ENCODE measurements around the gene LRGUK. TPM values are rescaled to one million over a fixed set of nuclear protein-coding genes. Genes with fewer than 3 reads are reported as not detected.
"Not testable (repeated sequence)": the region's sequence is repeated elsewhere in the genome, so short reads cannot be mapped to it uniquely, and the experiment has no call there.

Gene LRGUK
- total RNA-seq, 1 donor: 0.43 TPM

- TF ChIP-seq, protein P1, sequence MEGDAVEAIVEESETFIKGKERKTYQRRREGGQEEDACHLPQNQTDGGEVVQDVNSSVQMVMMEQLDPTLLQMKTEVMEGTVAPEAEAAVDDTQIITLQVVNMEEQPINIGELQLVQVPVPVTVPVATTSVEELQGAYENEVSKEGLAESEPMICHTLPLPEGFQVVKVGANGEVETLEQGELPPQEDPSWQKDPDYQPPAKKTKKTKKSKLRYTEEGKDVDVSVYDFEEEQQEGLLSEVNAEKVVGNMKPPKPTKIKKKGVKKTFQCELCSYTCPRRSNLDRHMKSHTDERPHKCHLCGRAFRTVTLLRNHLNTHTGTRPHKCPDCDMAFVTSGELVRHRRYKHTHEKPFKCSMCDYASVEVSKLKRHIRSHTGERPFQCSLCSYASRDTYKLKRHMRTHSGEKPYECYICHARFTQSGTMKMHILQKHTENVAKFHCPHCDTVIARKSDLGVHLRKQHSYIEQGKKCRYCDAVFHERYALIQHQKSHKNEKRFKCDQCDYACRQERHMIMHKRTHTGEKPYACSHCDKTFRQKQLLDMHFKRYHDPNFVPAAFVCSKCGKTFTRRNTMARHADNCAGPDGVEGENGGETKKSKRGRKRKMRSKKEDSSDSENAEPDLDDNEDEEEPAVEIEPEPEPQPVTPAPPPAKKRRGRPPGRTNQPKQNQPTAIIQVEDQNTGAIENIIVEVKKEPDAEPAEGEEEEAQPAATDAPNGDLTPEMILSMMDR (IDR thresholded peaks at IDR 0.05; ENCODE audit: insufficient read depth, low read depth, low read length): no peak
- no peak overlapping the region for H3K4me3 ChIP-seq (ENCODE audit: low read depth, low read length)
- DNase-seq (ENCODE audit: low read depth): no peak
Observed at GRCh38 chr7:134293002-134293740, 166.0 kb downstream of the LRGUK start.

DNA sequence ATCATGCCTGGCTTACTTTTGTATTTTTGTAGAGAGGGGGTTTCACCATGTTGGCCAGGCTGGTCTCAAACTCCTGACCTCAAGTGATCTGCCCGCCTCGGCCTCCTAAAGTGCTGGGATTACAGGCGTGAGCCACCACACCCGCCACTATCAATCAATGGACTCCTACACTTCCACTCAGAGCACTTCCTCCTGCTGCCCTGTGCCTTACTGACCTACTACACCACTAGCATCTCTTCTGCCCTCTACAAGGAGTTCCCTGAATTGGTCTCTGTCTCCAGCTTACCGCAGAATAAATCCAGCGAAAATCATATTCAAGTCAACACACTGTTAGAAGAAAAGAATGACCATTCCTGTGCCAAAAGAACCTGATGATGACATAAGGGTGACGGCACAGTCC is 168.8 kb downstream of the LRGUK start:
- DNase-seq (ENCODE audit: low read depth); H3K4me3 ChIP-seq (ENCODE audit: low read depth, low read length): not testable (repeated sequence)

DNA sequence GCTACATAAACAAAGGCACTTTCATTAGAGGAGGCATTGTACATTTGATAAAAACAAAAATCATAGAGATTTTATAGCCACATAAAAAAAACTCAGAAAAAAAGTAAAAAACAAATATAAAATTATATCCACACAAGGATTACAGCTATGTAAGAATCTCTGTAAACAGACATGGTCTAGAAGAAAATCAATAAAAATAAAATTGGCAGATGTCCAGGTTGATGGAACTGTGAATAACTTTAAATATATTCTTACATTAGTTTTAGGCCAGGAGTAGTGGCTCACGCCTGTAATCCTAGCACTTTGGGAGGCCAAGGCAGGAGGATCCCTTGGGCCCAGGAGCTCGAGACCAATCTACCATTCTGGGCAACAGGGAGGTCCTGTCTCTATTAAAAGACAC is 170.3 kb downstream of the LRGUK start:
- H3K4me3 ChIP-seq (ENCODE audit: low read depth, low read length): no peak overlapping the region
- TF ChIP-seq, protein P1 (IDR thresholded peaks at IDR 0.05; ENCODE audit: insufficient read depth, low read depth, low read length): no peak
- no peak for DNase-seq (ENCODE audit: low read depth)

- no peak overlapping the region for H3K4me3 ChIP-seq (ENCODE audit: low read depth, low read length)
- TF ChIP-seq, protein P1 (IDR thresholded peaks at IDR 0.05; ENCODE audit: insufficient read depth, low read depth, low read length): no peak
- peak; percentile 71 for DNase-seq (ENCODE audit: low read depth)
Observed at GRCh38 chr7:134298902-134299683, 172.0 kb downstream of the LRGUK start.

DNA sequence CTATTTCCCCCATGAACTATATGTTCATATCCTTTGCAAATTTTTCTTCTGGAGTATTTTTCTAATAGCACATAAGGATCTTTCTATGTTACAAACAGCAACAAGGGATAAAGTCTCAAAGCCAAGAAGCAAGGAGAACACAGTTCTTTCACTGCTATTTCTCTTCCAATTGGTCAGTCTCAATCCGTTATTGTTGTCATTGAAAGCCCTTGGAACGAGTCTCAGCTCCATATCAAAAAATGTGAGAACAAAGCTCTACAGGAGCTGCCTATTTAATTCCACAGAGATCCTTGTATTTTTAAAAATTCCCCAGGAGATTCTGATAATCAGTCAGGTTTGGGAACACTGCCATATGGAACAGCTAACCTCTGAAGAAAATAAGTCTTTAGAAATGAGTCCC is 173.8 kb downstream of the LRGUK start:
- TF ChIP-seq, protein P1 (IDR thresholded peaks at IDR 0.05; ENCODE audit: insufficient read depth, low read depth, low read length): no peak
- no peak overlapping the region for H3K4me3 ChIP-seq (ENCODE audit: low read depth, low read length)
- no peak for DNase-seq (ENCODE audit: low read depth)

DNA sequence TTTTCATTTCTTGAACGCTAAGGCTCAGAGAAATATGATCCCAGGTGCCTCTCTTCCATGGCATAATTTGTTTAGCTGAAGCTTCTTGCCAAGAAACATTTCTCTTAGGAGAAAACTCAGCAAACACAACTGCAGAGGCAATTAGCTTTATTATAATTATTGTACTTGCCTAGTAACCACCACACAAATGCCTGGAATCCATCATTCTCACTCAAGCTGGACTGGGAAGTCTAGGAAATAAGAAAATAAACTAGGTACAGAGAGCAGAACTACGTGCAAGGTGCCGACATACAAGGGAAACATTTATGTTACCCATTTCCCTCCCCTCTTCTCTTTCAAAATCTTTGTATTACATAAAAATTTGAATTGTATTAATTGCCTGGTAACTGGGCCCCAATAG is 174.5 kb downstream of the LRGUK start:
- H3K4me3 ChIP-seq (ENCODE audit: low read depth, low read length): no peak overlapping the region
- DNase-seq (ENCODE audit: low read depth): no peak
- TF ChIP-seq, protein P1 (IDR thresholded peaks at IDR 0.05; ENCODE audit: insufficient read depth, low read depth, low read length): no peak

DNA sequence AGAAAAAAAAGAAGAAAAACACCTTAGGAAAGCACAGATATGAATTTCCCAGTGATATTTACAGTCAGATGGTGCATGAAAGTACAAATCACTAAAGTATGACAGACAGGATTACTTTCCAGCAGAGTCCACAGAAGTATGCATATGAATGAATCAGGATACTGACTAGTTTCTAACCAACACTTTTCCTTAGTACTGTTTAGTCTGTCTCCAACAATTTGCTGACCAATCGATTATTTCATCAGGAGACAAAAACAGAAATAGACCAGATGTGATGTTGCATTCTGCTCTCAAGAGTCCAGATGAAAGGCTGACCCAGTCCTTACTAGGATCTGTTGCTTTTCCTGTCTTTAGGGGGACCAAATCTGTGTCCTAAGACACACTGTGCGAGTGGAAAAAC is 175.0 kb downstream of the LRGUK start:
- TF ChIP-seq, protein P1 (IDR thresholded peaks at IDR 0.05; ENCODE audit: insufficient read depth, low read depth, low read length): no peak
- DNase-seq (ENCODE audit: low read depth): peak; percentile 19
- no peak overlapping the region for H3K4me3 ChIP-seq (ENCODE audit: low read depth, low read length)
